Breast epithelium (tissue), 4 donors: ENCODE data around the gene DTX3L. TPM values are rescaled to one million over a fixed set of nuclear protein-coding genes. Genes with fewer than 3 reads are reported as not detected.

Source experiments
- DNase-seq, 2 donors: peaks; one replicate each; pipeline ENCODE4 v3.0.0-alpha.2; 2019; ENCODE audit warnings: low spot score in 2 of 2
- H3K27ac ChIP-seq, 2 donors: fragments of 200-600 bp; sonication (generic) in 1 of 2; one replicate each; pipeline ENCODE4 v1.5.1; 2016 to 2019; ENCODE audit warnings: mild to moderate bottlenecking in 1 of 2
- H3K27me3 ChIP-seq, 2 donors: fragments of 200-600 bp; sonication (generic) in 1 of 2; one replicate each; pipeline versions ENCODE4 v1.5.1 to v1.6.0; 2017 to 2019; ENCODE audit warnings: control low read depth in 1 of 2, mild to moderate bottlenecking in 1 of 2
- H3K36me3 ChIP-seq: fragments of 200-600 bp; one replicate; pipeline ENCODE4 v1.5.1; 2019
- H3K4me1 ChIP-seq, 2 donors: fragments of 200-600 bp; sonication (generic); one replicate each; pipeline ENCODE4 v1.5.1; 2016 to 2019; ENCODE audit warnings: control low read depth in 1 of 2
- H3K4me3 ChIP-seq, 3 donors: fragments of 200-600 bp; sonication (generic); 1 replicate in 2 of 3; 2 replicates in 1 of 3; pipeline ENCODE4 v1.5.1; 2016 to 2019; ENCODE audit warnings: mild to moderate bottlenecking in 3 of 3, moderate library complexity in 2 of 3
- H3K9me3 ChIP-seq, 2 donors: fragments of 200-600 bp; sonication (generic) in 1 of 2; one replicate each; pipeline ENCODE4 v1.5.1; 2016 to 2019; ENCODE audit warnings: control low read depth in 1 of 2
- POLR2A ChIP-seq: fragments of 450-650 bp; IDR thresholded peaks from one replicate; pipeline ENCODE4 v1.6.1; 2016; ENCODE audit warnings: antibody characterized with exemption, mild to moderate bottlenecking, moderate library complexity
- POLR2AphosphoS5 ChIP-seq, 3 donors: sonication (generic); formaldehyde crosslinking; IDR thresholded peaks; one replicate each; pipeline ENCODE4 v1.6.1; 2017; ENCODE audit warnings: antibody characterized with exemption in 3 of 3
- intact Hi-C: fragments of 100-400 bp; cut with DNase I; formaldehyde crosslinking; loops from one replicate; pipeline ENCODE4 v1.15.1; 2023; ENCODE audit warnings: low total_unique reads
- total RNA-seq, 3 donors: library from RNA; depleted of rRNA; stranded (reverse); fragments of >200 nt; gene quantifications; one replicate each; pipeline ENCODE4 v1.1.0, GENCODE V29; 2016
- TF ChIP-seq, protein P1 (sequence below), 3 donors: fragments of 450-650 bp; IDR thresholded peaks; one replicate each; pipeline ENCODE4 v1.5.1; 2016 to 2017; ENCODE audit warnings: antibody characterized with exemption in 3 of 3, mild to moderate bottlenecking in 3 of 3, moderate library complexity in 3 of 3

DTX3L gene
- total RNA-seq, 3 donors from 2014 or later, result 19.0 to 30.1 (median 29.2) TPM

DNA sequence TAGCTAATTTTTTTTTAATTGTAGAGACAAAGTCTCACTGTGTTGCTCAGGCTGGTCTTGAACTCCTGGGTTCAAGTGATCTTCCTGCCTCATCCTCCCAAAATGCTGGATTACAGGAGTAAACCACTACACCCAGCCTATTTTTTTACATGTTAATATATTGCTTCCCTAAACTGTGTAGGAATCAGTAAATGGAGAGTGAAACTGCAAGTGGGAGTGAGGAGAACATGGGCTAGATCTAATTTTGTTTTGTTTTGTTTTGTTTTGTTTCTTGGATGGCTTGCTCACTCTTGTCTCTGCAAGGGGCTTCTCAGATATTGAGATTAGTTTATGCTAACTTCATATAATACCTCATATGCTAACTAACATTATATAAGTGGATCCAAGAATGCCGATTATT, 44.8 kb downstream of the DTX3L start:
- no peaks in the 10 kb centered on the region for H3K27me3 ChIP-seq

DNA sequence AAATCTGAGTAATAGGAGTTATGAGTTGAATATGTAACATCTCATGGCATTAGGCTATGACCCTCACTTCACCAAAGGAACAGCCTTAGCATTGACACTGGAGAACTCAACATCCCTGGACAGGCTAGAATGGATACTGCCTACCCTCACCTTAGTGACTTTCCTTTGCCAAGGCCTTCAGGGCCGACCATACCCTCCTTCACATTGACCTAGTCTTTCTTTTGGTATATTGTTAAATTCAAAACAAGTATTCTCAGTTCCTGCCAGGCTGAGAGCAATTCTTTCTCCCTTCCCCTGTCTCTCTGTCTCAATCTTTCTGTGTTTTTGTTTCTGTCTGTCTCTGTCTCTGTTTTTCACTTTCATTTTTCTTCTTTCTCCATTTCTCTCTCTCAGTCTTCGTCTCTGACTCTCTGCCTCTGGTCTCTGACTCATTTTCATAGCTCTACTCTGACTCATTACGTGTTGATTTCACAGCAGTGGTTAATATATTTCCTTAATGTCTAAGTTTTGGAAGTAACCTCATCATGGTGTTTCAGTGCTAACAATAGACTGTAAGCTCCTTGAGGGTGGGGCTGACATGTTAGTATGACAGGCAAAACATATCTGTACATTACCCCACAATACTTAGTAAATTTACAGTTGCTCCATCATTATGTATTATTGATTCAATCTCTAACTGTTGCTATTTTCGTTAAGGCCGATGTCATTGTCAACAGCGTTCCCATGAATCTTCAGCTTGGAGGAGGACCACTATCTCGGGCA, 45.8 kb downstream of the DTX3L start:
- Histone ChIP-seq H3K4me3 (no peak overlapping the region), H3K27ac (no peak overlapping the region), H3K9me3 (no peaks in the 10 kb centered on the region), H3K4me1 (no peaks in the 10 kb centered on the region), H3K27me3 (no peaks in the 10 kb centered on the region), H3K36me3 (no peaks in the 10 kb centered on the region)
- intact Hi-C loops, result no loop called here
- DNase-seq, result no peak
- TF ChIP-seq POLR2A, result no peak
- TF ChIP-seq, protein P1, sequence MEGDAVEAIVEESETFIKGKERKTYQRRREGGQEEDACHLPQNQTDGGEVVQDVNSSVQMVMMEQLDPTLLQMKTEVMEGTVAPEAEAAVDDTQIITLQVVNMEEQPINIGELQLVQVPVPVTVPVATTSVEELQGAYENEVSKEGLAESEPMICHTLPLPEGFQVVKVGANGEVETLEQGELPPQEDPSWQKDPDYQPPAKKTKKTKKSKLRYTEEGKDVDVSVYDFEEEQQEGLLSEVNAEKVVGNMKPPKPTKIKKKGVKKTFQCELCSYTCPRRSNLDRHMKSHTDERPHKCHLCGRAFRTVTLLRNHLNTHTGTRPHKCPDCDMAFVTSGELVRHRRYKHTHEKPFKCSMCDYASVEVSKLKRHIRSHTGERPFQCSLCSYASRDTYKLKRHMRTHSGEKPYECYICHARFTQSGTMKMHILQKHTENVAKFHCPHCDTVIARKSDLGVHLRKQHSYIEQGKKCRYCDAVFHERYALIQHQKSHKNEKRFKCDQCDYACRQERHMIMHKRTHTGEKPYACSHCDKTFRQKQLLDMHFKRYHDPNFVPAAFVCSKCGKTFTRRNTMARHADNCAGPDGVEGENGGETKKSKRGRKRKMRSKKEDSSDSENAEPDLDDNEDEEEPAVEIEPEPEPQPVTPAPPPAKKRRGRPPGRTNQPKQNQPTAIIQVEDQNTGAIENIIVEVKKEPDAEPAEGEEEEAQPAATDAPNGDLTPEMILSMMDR (IDR thresholded peaks at IDR 0.05), result no peak
- TF ChIP-seq POLR2AphosphoS5 (IDR thresholded peaks at IDR 0.05), result no peak

More for the DNA sequence above, 44.8 kb downstream of the DTX3L start:
- no peak overlapping the region for H3K27ac ChIP-seq
- no peak overlapping the region for H3K4me3 ChIP-seq
- no peaks in the 10 kb centered on the region for H3K36me3 ChIP-seq
- no peak for DNase-seq
- H3K4me1 ChIP-seq, result no peaks in the 10 kb centered on the region
- TF ChIP-seq, protein P1 (IDR thresholded peaks at IDR 0.05), result no peak
- intact Hi-C loops, result no loop called here
- no peaks in the 10 kb centered on the region for H3K9me3 ChIP-seq

DNA sequence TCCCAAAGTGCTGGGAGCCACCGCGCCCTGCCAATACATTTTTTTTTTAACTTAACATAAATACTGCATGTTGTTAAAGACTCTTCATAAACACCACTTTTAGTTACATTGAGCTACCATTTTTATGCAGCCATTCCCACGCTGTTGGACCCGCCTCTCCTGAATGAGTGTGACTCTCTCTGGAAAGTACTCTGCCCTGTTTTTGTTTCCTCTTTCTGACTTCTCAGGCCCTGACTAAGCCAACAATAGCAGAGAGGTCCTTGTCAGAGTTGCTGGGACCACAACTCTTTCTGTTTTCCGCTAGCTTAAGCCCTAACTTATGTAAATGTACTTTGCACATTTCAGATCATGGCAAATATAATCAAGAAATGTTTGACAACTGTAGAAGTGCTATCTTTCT, 48.6 kb downstream of the DTX3L start:
- H3K9me3 ChIP-seq, result no peaks in the 10 kb centered on the region
- H3K27ac ChIP-seq, result no peak overlapping the region
- H3K4me1 ChIP-seq, result no peaks in the 10 kb centered on the region
- no peak overlapping the region for H3K4me3 ChIP-seq
- intact Hi-C loops, result no loop called here
- TF ChIP-seq, protein P1 (IDR thresholded peaks at IDR 0.05), result no peak
- no peak for DNase-seq
- no peaks in the 10 kb centered on the region for H3K27me3 ChIP-seq
- H3K36me3 ChIP-seq, result no peaks in the 10 kb centered on the region

DNA sequence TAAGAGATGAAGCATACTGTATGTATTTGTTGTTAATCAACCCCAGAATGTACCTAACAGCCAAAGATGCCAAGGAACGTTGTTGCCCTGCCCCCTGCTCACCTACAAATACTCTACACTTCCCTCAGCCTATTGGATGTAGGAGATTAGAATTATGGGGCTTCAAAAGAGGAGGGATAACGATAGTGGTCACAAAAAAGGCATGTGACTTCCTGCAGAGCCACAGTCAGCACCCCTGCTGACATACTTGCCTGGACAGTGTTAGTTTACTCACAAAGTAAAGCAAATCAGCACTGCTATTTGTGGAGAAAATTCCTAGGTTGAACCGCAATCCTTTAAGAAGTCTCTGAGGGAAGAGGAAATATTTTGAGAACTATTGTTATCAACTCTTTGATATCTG, 51.2 kb downstream of the DTX3L start:
- no peaks in the 10 kb centered on the region for H3K9me3 ChIP-seq
- TF ChIP-seq, protein P1 (IDR thresholded peaks at IDR 0.05), result no peak
- no peak for TF ChIP-seq POLR2AphosphoS5 (IDR thresholded peaks at IDR 0.05)
- H3K36me3 ChIP-seq, result no peaks in the 10 kb centered on the region
- no peaks in the 10 kb centered on the region for H3K4me1 ChIP-seq
- no peak for DNase-seq
- H3K4me3 ChIP-seq, result no peak overlapping the region
- H3K27ac ChIP-seq, result no peak overlapping the region
- no peaks in the 10 kb centered on the region for H3K27me3 ChIP-seq
- intact Hi-C loops, result no loop called here

DNA sequence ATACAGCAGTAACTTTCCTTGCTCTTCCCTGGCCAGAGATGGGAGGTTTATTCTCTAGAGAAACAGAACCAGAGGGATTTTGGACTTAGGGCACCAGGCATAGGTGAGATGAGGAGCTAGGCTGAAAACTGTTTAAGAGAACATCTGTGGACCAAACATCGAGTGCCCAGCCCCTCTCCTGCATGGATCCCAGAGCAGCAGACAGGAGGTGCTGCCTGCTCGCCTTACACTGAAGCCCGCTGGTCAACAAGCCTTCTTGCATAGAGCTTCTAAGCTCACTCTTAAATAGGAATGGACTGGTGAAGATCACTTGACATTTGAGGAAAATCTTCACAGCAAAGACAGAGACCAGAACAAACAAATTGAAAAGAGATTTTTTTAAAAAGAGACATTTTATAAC, 54.5 kb downstream of the DTX3L start:
- Histone ChIP-seq H3K4me1 (no peaks in the 10 kb centered on the region), H3K36me3 (no peaks in the 10 kb centered on the region), H3K9me3 (no peaks in the 10 kb centered on the region), H3K4me3 (no peak overlapping the region), H3K27me3 (no peaks in the 10 kb centered on the region), H3K27ac (no peak overlapping the region)
- no peak for DNase-seq
- TF ChIP-seq POLR2AphosphoS5 (IDR thresholded peaks at IDR 0.05), result no peak
- intact Hi-C loops, result no loop called here

DNA sequence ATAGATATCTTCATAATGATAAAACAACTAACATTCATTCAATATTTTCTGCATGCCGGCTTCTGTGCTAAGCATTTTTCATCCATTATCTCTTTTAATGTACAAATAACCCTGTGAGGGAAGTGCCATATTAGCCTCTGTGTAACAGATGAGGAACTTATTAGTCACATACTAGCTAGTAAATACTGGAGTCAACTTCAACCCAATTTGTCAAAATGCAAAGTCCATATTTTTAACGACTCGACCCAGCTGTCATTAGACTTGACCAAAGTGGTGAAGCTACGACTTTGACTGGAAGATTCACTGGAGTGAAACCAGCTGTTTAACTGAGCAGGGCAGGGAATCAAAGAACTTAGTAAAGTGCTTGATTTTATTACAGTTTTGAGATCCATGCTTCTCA, 54.9 kb downstream of the DTX3L start:
- TF ChIP-seq POLR2AphosphoS5 (IDR thresholded peaks at IDR 0.05), result no peak
- TF ChIP-seq, protein P1 (IDR thresholded peaks at IDR 0.05), result no peak
- TF ChIP-seq POLR2A, result no peak
- intact Hi-C loops, result no loop called here
- Histone ChIP-seq H3K36me3 (no peaks in the 10 kb centered on the region), H3K4me3 (no peak overlapping the region), H3K27me3 (no peaks in the 10 kb centered on the region), H3K9me3 (no peaks in the 10 kb centered on the region), H3K4me1 (no peaks in the 10 kb centered on the region), H3K27ac (no peak overlapping the region)
- DNase-seq, result no peak
